Measurements from ENCODE around the gene ARMC6. TPM values are rescaled to one million over a fixed set of nuclear protein-coding genes. Genes with fewer than 3 reads are reported as not detected.

The ARMC6 gene
- total and polyA plus RNA-seq, 2 experiments from 2014 or later: 26.4 to 30.8 TPM

DNA sequence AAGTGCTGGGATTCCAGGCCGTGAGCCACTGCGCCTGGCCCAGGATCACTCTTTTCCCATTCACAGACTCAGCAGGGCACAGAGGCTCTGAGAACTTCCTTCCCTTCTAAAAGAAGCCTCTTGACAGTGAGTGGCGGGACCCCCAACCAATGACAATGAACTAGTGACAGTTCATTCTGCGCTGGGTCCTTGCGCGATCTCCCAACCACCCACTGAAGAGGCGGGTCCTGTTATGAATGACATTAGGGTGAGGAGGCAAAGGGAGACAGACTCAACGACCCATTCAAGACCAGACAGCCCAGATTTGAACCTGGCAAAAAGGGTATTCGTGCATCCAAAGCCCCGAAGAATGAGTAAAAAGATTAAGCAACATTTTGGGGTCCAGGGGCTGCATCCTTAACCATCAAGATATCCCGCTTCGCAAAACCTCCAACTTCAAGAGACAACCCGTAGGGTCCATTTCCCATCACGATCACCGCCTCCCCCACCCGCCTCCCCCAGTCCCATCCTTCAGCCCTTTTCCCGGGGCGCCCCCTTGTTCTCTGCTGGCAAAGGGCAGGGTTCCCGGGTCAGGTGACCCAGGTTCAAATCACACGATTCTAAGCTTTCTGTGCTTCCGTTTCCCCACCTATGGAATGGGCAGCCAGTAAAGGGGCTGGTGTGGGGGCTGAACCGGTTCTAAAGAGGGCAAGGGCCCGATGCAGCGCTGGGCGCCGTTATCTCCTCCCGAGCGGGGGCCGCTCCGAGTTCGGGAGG, 805 bp upstream of the ARMC6 start:
- Histone ChIP-seq H3K79me2 (peaks cover 73% of the 10 kb centered on the region), H4K20me1 (ENCODE audit: insufficient read depth, poor library complexity, severe bottlenecking) (peaks cover 14% of the 10 kb centered on the region), H3K4me1 (ENCODE audit: insufficient read depth) (peaks cover 2% of the 10 kb centered on the region), H3K36me3 (replicated peaks; ENCODE audit: insufficient read depth, low read depth) (no peaks in the 10 kb centered on the region), H2AFZ (peak overlapping the region; percentile 96), H3K9me2 (replicated peaks; ENCODE audit: insufficient read depth) (no peaks in the 10 kb centered on the region), H3K4me3 (peak overlapping the region; percentile 86), H3K27me3 (no peaks in the 10 kb centered on the region), H3K9me3 (ENCODE audit: low read depth) (no peaks in the 10 kb centered on the region), H3K27ac (peak overlapping the region; percentile 98), H3K4me2 (peak overlapping the region; percentile 98)
- peak; percentile 91 for DNase-seq (ENCODE audit: low spot score)
- TF ChIP-seq EZH2phosphoT487 (IDR thresholded peaks at IDR 0.05; ENCODE audit: low read depth, severe bottlenecking, unreplicated experiment) (no peak), EZH2 (IDR thresholded peaks at IDR 0.05; ENCODE audit: borderline replicate concordance) (no peak)
- TF ChIP-seq, protein P1, sequence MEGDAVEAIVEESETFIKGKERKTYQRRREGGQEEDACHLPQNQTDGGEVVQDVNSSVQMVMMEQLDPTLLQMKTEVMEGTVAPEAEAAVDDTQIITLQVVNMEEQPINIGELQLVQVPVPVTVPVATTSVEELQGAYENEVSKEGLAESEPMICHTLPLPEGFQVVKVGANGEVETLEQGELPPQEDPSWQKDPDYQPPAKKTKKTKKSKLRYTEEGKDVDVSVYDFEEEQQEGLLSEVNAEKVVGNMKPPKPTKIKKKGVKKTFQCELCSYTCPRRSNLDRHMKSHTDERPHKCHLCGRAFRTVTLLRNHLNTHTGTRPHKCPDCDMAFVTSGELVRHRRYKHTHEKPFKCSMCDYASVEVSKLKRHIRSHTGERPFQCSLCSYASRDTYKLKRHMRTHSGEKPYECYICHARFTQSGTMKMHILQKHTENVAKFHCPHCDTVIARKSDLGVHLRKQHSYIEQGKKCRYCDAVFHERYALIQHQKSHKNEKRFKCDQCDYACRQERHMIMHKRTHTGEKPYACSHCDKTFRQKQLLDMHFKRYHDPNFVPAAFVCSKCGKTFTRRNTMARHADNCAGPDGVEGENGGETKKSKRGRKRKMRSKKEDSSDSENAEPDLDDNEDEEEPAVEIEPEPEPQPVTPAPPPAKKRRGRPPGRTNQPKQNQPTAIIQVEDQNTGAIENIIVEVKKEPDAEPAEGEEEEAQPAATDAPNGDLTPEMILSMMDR (IDR thresholded peaks at IDR 0.05; ENCODE audit: poor library complexity): no peak
- WGBS (ENCODE audit: low lambda C conversion rate, missing lambda C conversion rate): 3% methylated on average over 27 of the region's 31 CpGs

DNA sequence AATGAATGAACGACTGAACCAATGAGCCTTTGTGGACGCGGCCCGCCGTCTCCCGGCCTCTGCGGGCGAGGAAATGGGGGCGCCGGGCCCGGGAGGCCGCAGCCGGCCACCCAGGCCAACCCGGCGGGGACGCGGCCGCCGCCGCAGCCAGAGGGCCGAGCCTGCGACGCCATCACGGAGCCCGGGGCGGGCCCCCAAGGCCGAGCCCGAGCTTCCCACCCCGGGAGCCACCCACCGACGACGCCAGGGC, 302 bp upstream of the ARMC6 start:
- peaks cover 2% of the 10 kb centered on the region for H3K4me1 ChIP-seq (ENCODE audit: insufficient read depth)
- H3K79me2 ChIP-seq: peaks cover 78% of the 10 kb centered on the region
- peak overlapping the region; percentile 98 for H3K27ac ChIP-seq
- peak overlapping the region; percentile 96 for H2AFZ ChIP-seq
- no peaks in the 10 kb centered on the region for H3K36me3 ChIP-seq (replicated peaks; ENCODE audit: insufficient read depth, low read depth)
- H3K4me2 ChIP-seq: peak overlapping the region; percentile 98
- TF ChIP-seq EZH2phosphoT487 (IDR thresholded peaks at IDR 0.05; ENCODE audit: low read depth, severe bottlenecking, unreplicated experiment) (no peak), EZH2 (IDR thresholded peaks at IDR 0.05; ENCODE audit: borderline replicate concordance) (no peak)
- TF ChIP-seq, protein P1 (IDR thresholded peaks at IDR 0.05; ENCODE audit: poor library complexity): no peak
- 2% methylated on average over 23 of the region's 32 CpGs for WGBS (ENCODE audit: low lambda C conversion rate, missing lambda C conversion rate)
- no peaks in the 10 kb centered on the region for H3K27me3 ChIP-seq
- peaks cover 14% of the 10 kb centered on the region for H4K20me1 ChIP-seq (ENCODE audit: insufficient read depth, poor library complexity, severe bottlenecking)
- no peaks in the 10 kb centered on the region for H3K9me3 ChIP-seq (ENCODE audit: low read depth)
- peak overlapping the region; percentile 86 for H3K4me3 ChIP-seq
- H3K9me2 ChIP-seq (replicated peaks; ENCODE audit: insufficient read depth): no peaks in the 10 kb centered on the region
- DNase-seq (ENCODE audit: low spot score): no peak

DNA sequence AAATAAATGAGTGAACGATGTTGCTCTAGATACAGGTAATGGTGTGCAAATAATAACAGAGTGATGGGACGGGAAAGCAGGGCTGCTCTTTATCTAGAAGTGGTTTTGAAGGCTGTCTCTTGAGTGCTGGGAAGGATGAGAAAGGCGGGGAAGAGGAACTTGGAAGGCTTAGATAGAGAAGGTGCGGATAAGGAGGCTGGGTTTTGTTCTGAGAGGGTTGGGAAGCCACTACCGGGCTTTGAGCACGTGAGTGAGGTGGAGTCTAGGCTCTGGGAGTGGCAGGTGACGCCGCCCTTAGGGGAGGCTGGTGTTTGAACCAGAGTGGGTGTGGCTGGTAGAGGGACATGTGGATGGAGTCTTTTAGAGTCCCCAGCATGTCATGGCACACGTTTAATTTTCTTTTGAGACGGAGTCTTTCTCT, 811 bp downstream of the ARMC6 start:
- peak; percentile 85 for DNase-seq (ENCODE audit: low spot score)

More for the DNA sequence above, 811 bp downstream of the ARMC6 start:
- H2AFZ ChIP-seq: peak overlapping the region; percentile 96
- 9% methylated on average over 10 of the region's 10 CpGs for WGBS (ENCODE audit: low lambda C conversion rate, missing lambda C conversion rate)
- no peaks in the 10 kb centered on the region for H3K9me3 ChIP-seq (ENCODE audit: low read depth)
- no peaks in the 10 kb centered on the region for H3K9me2 ChIP-seq (replicated peaks; ENCODE audit: insufficient read depth)
- H3K36me3 ChIP-seq (replicated peaks; ENCODE audit: insufficient read depth, low read depth): no peaks in the 10 kb centered on the region
- peak overlapping the region; percentile 98 for H3K27ac ChIP-seq
- H3K79me2 ChIP-seq: peaks cover 80% of the 10 kb centered on the region
- H3K4me2 ChIP-seq: peak overlapping the region; percentile 98
- peak overlapping the region; percentile 86 for H3K4me3 ChIP-seq
- TF ChIP-seq, protein P1 (IDR thresholded peaks at IDR 0.05; ENCODE audit: poor library complexity): no peak
- no peak for TF ChIP-seq EZH2 (IDR thresholded peaks at IDR 0.05; ENCODE audit: borderline replicate concordance)
- TF ChIP-seq EZH2phosphoT487 (IDR thresholded peaks at IDR 0.05; ENCODE audit: low read depth, severe bottlenecking, unreplicated experiment): no peak
- no peaks in the 10 kb centered on the region for H3K27me3 ChIP-seq
- peaks cover 14% of the 10 kb centered on the region for H4K20me1 ChIP-seq (ENCODE audit: insufficient read depth, poor library complexity, severe bottlenecking)
- peaks cover 2% of the 10 kb centered on the region for H3K4me1 ChIP-seq (ENCODE audit: insufficient read depth)
